ENCODE results near the gene OSCAR.

Gene OSCAR

DNA sequence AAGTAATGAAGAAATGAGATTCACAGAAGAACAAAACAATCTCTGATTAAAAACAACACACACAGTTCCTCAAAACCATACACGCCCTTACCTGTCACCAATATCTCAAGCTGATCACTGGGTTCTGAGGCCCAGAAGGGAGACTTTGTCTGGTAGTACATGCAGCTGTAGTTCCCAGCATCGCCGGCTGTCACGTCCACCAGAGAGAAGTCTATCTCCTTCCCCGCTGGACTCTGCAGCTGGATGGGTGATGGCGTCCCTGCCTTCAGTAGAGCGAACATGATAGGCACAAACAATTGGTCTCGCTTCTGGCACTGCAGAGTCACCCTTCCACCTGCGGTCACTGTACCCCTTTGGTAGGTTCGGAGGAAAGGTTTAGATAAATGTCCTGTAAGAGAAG, 26.8 kb downstream of the OSCAR start:
- Histone ChIP-seq H3K4me3 (no peak overlapping the region), H3K27me3 (no peaks in the 10 kb centered on the region), H3K9me3 (peaks cover 0 to 13% (median 12%) of the 10 kb centered on the region in 3 donors), H3K27ac (no peak overlapping the region), H3K4me1 (no peaks in the 10 kb centered on the region), H3K36me3 (no peaks in the 10 kb centered on the region)
- intact Hi-C loops (cut with DNase I; ENCODE audit: low total_unique reads), result no loop called here
- TF ChIP-seq, protein P1, sequence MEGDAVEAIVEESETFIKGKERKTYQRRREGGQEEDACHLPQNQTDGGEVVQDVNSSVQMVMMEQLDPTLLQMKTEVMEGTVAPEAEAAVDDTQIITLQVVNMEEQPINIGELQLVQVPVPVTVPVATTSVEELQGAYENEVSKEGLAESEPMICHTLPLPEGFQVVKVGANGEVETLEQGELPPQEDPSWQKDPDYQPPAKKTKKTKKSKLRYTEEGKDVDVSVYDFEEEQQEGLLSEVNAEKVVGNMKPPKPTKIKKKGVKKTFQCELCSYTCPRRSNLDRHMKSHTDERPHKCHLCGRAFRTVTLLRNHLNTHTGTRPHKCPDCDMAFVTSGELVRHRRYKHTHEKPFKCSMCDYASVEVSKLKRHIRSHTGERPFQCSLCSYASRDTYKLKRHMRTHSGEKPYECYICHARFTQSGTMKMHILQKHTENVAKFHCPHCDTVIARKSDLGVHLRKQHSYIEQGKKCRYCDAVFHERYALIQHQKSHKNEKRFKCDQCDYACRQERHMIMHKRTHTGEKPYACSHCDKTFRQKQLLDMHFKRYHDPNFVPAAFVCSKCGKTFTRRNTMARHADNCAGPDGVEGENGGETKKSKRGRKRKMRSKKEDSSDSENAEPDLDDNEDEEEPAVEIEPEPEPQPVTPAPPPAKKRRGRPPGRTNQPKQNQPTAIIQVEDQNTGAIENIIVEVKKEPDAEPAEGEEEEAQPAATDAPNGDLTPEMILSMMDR (IDR thresholded peaks at IDR 0.05), result no peak
- DNase-seq, result peak in 1 of 2 donors; percentile 25

GRCh38 chr19:54069470-54069869, 31.1 kb downstream of the OSCAR start:
- H3K9me3 ChIP-seq, result peaks cover 0 to 13% (median 12%) of the 10 kb centered on the region in 3 donors
- no peak overlapping the region for H3K27ac ChIP-seq
- TF ChIP-seq, protein P1 (IDR thresholded peaks at IDR 0.05), result no peak
- H3K4me3 ChIP-seq, result no peak overlapping the region
- H3K4me1 ChIP-seq, result no peaks in the 10 kb centered on the region
- no peaks in the 10 kb centered on the region for H3K36me3 ChIP-seq
- H3K27me3 ChIP-seq, result no peaks in the 10 kb centered on the region
- intact Hi-C loops (cut with DNase I; ENCODE audit: low total_unique reads), result no loop called here
- no peak for DNase-seq

DNA sequence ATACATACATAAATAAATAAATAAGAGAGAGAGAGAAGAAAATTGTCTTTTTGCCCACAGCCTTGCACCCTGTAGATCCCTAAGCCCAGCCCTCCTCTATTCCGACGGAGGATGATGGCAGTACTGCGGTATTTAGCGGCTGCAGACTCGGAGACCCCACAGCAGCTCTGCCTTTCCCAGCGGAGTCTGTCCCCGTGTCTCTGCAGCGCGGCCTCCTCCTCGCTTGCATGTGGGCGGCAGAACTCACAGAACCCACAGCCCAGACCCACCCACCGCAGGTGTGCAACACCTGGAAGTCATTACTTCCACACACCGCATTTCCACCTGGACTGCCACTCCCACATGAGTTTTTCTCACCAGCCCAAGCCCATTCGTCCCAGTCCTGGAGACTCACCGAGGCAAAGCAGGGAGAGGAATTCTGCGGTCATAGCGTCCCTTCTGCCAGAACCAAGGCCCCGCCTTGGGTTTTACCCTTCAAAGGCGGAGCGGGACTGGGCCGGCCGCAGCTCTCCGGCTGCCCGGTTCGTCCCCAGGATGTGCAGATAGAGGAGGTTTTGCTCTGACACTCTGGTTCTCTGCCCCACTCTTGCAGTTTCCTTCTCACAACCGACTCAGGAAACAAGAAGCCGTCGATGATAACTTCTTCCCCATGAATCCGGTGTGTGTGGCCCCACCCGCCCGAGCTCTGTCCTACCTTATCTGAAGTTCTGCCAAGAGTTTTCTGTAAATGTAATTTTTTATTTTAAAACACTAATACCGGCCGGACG, 37.1 kb downstream of the OSCAR start, which contains the start of gene VSTM1:
Gene VSTM1, minus strand, starts transcription at position 548 of the 767 bp plus-strand sequence. Its CDS starts 120 bp downstream, at position 428.
- H3K27ac ChIP-seq, result no peak within 1 kb of the TSS

DNA sequence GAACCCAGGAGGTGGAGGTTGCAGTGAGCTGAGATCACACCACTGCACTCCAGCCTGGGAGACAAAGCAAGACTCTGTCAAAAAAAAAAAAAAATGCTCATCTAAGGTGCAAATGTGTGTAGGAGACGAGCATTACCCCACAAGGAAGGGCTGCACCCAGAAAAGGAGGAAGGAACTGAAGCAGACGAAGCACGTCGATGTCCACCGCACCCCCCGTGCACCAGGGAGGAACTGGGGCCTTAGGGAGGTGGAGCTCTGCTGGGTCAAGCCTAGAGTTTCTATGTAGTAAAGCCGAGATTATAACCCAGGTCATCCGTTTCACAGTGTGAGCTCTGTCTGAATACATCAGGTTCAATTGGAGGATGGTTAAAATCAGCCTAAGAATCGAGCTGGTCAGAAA, 38.0 kb downstream of the OSCAR start:
- peak in 1 of 2 donors; percentile 33 for DNase-seq
- no peak overlapping the region for H3K27ac ChIP-seq
- intact Hi-C loops (cut with DNase I; ENCODE audit: low total_unique reads), result no loop called here
- H3K4me3 ChIP-seq, result no peak overlapping the region
- peaks cover 0 to 6% of the 10 kb centered on the region in 2 donors for H3K27me3 ChIP-seq
- H3K36me3 ChIP-seq, result no peaks in the 10 kb centered on the region
- TF ChIP-seq, protein P1 (IDR thresholded peaks at IDR 0.05), result no peak
- no peaks in the 10 kb centered on the region for H3K9me3 ChIP-seq
- no peaks in the 10 kb centered on the region for H3K4me1 ChIP-seq

More for the DNA sequence above, 37.1 kb downstream of the OSCAR start, which contains the start of gene VSTM1:
- Histone ChIP-seq H3K36me3 (no peaks in the 10 kb centered on the region), H3K9me3 (no peaks in the 10 kb centered on the region), H3K4me1 (no peaks in the 10 kb centered on the region), H3K4me3 (no peak within 1 kb of the TSS), H3K27me3 (peaks cover 0 to 6% of the 10 kb centered on the region in 2 donors)
- intact Hi-C loops (cut with DNase I; ENCODE audit: low total_unique reads), result no loop called here
- TF ChIP-seq, protein P1 (IDR thresholded peaks at IDR 0.05), result no peak
- DNase-seq, result no peak

GRCh38 chr19:54047616-54048015, 53.0 kb downstream of the OSCAR start:
- Histone ChIP-seq H3K27me3 (peaks cover 0 to 11% of the 10 kb centered on the region in 2 donors), H3K9me3 (peaks cover 0 to 8% (median 0%) of the 10 kb centered on the region in 3 donors), H3K4me3 (no peak overlapping the region), H3K4me1 (no peaks in the 10 kb centered on the region), H3K36me3 (no peaks in the 10 kb centered on the region), H3K27ac (no peak overlapping the region)
- intact Hi-C loops (cut with DNase I; ENCODE audit: low total_unique reads), result no loop called here
- no peak for DNase-seq
- TF ChIP-seq, protein P1 (IDR thresholded peaks at IDR 0.05), result no peak

All from tibial artery (tissue), 4 donors.